ENCODE results near the gene SLC27A2. TPM values are rescaled to one million over a fixed set of nuclear protein-coding genes. Genes with fewer than 3 reads are reported as not detected.

The SLC27A2 gene
- total and polyA plus RNA-seq, 4 donors, result 80.2 to 504 (median 216) TPM

- WGBS, result 96% methylated on average over 1 of the region's 1 CpG
- Histone ChIP-seq H3K9ac (ENCODE audit: low read depth in 1 of 2, low read length in 2 of 2) (no peak overlapping the region), H3K4me1 (ENCODE audit: control insufficient read depth in 4 of 4, insufficient read depth in 4 of 4, low read length in 3 of 4) (peaks cover 10 to 37% (median 31%) of the 10 kb centered on the region in 4 donors), H3K4me3 (ENCODE audit: low read depth in 1 of 3, low read length in 3 of 3) (no peak overlapping the region), H3K27ac (ENCODE audit: low read depth in 1 of 2, low read length in 2 of 2) (no peak overlapping the region), H3K36me3 (ENCODE audit: control insufficient read depth in 4 of 4, insufficient read depth in 3 of 4, low read depth in 1 of 4, low read length in 3 of 4) (peaks cover 0 to 3% (median 1%) of the 10 kb centered on the region in 4 donors), H3K9me3 (ENCODE audit: control insufficient read depth in 4 of 4, low read length in 3 of 4) (no peaks in the 10 kb centered on the region), H3K27me3 (ENCODE audit: control insufficient read depth in 4 of 4, insufficient read depth in 4 of 4, low read length in 3 of 4) (no peaks in the 10 kb centered on the region)
- TF ChIP-seq ATF3 (IDR thresholded peaks at IDR 0.05), result no peak
- no peak for TF ChIP-seq FOXA2 (IDR thresholded peaks at IDR 0.05)
- no peak for TF ChIP-seq RXRA (IDR thresholded peaks at IDR 0.05)
- no peak for TF ChIP-seq JUND (IDR thresholded peaks at IDR 0.05)
- TF ChIP-seq GABPA (IDR thresholded peaks at IDR 0.05 in 1 of 2, conservative IDR thresholded peaks at IDR 0.05 in 1 of 2), result no peak
- TF ChIP-seq YY1 (IDR thresholded peaks at IDR 0.05), result no peak
- no peak for TF ChIP-seq MAX (IDR thresholded peaks at IDR 0.05)
- TF ChIP-seq ZBTB33 (IDR thresholded peaks at IDR 0.05), result no peak
- TF ChIP-seq TAF1 (conservative IDR thresholded peaks at IDR 0.05), result no peak
- TF ChIP-seq HNF4A (conservative IDR thresholded peaks at IDR 0.05), result no peak
- no peak for TF ChIP-seq SP1 (IDR thresholded peaks at IDR 0.05)
- TF ChIP-seq CTCF (IDR thresholded peaks at IDR 0.05; ENCODE audit: low read depth, low read length, missing input control), result no peak
- TF ChIP-seq HNF4G (IDR thresholded peaks at IDR 0.05), result no peak
- TF ChIP-seq RAD21 (IDR thresholded peaks at IDR 0.05), result no peak
- TF ChIP-seq FOXA1 (IDR thresholded peaks at IDR 0.05), result no peak
- no peak for TF ChIP-seq NR2F2 (IDR thresholded peaks at IDR 0.05)
- TF ChIP-seq EGR1 (IDR thresholded peaks at IDR 0.05; ENCODE audit: low read depth in 2 of 2), result no peak
- TF ChIP-seq REST (IDR thresholded peaks at IDR 0.05), result no peak
- DNase-seq (ENCODE audit: low spot score), result no peak
Measured at GRCh38 chr15:50192164-50192563, 10.2 kb downstream of the SLC27A2 start.
